GM18519 (cell line): ENCODE data around the gene FBXL16.

Source experiments
- ATAC-seq: cut with Tn5 transposase; IDR thresholded peaks from one replicate; pipeline ENCODE4 v1.9.1; 2021; ENCODE audit warnings: mild to moderate bottlenecking, moderate library complexity; ENCODE audit not compliant: unreplicated experiment, low FRiP score

FBXL16 gene

GRCh38 chr16:734981-735881 lies 29.6 kb upstream of the FBXL16 start:
- ATAC-seq: no peak

GRCh38 chr16:734208-734980 lies 28.8 kb upstream of the FBXL16 start:
- ATAC-seq: no peak

- no peak for ATAC-seq
Measured at GRCh38 chr16:733382-734207, 28.0 kb upstream of the FBXL16 start.

GRCh38 chr16:732936-733335 lies 27.3 kb upstream of the FBXL16 start:
- ATAC-seq: no peak

GRCh38 chr16:732332-732731 lies 26.7 kb upstream of the FBXL16 start:
- no peak for ATAC-seq

- ATAC-seq: no peak
Measured at GRCh38 chr16:730666-731509, 25.3 kb upstream of the FBXL16 start.

GRCh38 chr16:729768-730665 lies 24.4 kb upstream of the FBXL16 start:
- ATAC-seq: no peak

- no peak for ATAC-seq
Measured at GRCh38 chr16:728890-729744, 23.5 kb upstream of the FBXL16 start.

- ATAC-seq: no peak
Measured at GRCh38 chr16:728131-728889, 22.7 kb upstream of the FBXL16 start.

- ATAC-seq: no peak
Measured at GRCh38 chr16:727291-727977, 21.8 kb upstream of the FBXL16 start.

- ATAC-seq: no peak
Measured at GRCh38 chr16:726438-727290, 21.1 kb upstream of the FBXL16 start, which contains the start of the genes CCDC78 and HAGHL. Gene CCDC78 (minus strand): TSS chr16:726443. CDS start chr16:726367, 76 bp downstream. Gene HAGHL (plus strand): TSS chr16:727106. CDS start chr16:727510, 404 bp downstream.

GRCh38 chr16:726188-726437 lies 20.5 kb upstream of the FBXL16 start:
- ATAC-seq: no peak

GRCh38 chr16:725463-726187 lies 20.0 kb upstream of the FBXL16 start:
- ATAC-seq: no peak

- no peak for ATAC-seq
Measured at GRCh38 chr16:725041-725376, 19.4 kb upstream of the FBXL16 start.
